ENCODE data around the gene KMT2E. TPM values are rescaled to one million over a fixed set of nuclear protein-coding genes. Genes with fewer than 3 reads are reported as not detected.

Gene KMT2E
- total RNA-seq, 3 donors from 2014 or later (not counting 1 experiment from before 2014, with no cell fraction given) = 272 to 353 (median 345) TPM

DNA sequence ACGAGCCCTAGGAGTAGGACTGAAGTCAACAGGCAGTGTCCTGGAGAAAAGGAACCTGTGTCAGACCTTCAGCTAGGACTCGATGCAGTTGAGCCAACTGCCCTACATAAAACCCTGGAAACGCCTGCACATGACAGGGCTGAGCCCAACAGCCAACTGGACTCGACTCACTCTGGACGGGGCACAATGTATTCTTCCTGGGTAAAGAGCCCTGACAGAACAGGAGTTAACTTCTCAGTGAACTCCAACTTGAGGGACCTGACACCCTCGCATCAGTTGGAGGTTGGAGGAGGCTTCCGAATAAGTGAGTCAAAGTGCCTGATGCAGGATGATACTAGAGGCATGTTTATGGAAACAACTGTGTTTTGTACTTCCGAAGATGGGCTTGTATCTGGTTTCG lies 93.5 kb downstream of the KMT2E start:
- H3K27me3 ChIP-seq (ENCODE audit: control insufficient read depth, insufficient read depth, low read length) = no peaks in the 10 kb centered on the region
- Mint-ChIP-seq H3K27ac (peak overlapping the region; percentile 9 to 83), H3K9me3 (no peaks in the 10 kb centered on the region), H3K4me3 (no peak overlapping the region), H3K36me3 (peaks cover 37% of the 10 kb centered on the region), H3K4me1 (peaks cover 6 to 19% of the 10 kb centered on the region in 2 donors), H3K27me3 (ENCODE audit: low read depth in 2 of 2) (no peaks in the 10 kb centered on the region)
- H3K4me3 ChIP-seq (ENCODE audit: low read length) = no peak overlapping the region
- 97% methylated on average over 9 of the region's 9 CpGs for WGBS (ENCODE audit: insufficient coverage)
- H3K9me3 ChIP-seq (ENCODE audit: control insufficient read depth, insufficient read depth, low read length) = no peaks in the 10 kb centered on the region
- intact Hi-C loops (cut with micrococcal nuclease) = no loop called here
- DNase-seq = no peak
- no peak overlapping the region for H3K27ac ChIP-seq (ENCODE audit: low read length)
- H3K4me1 ChIP-seq (ENCODE audit: control insufficient read depth, insufficient read depth, low read length) = no peaks in the 10 kb centered on the region
- ATAC-seq = no peak
- H3K36me3 ChIP-seq (ENCODE audit: control insufficient read depth, insufficient read depth, low read length) = peaks cover 94% of the 10 kb centered on the region
- no peak for TF ChIP-seq CTCF (IDR thresholded peaks at IDR 0.05)

DNA sequence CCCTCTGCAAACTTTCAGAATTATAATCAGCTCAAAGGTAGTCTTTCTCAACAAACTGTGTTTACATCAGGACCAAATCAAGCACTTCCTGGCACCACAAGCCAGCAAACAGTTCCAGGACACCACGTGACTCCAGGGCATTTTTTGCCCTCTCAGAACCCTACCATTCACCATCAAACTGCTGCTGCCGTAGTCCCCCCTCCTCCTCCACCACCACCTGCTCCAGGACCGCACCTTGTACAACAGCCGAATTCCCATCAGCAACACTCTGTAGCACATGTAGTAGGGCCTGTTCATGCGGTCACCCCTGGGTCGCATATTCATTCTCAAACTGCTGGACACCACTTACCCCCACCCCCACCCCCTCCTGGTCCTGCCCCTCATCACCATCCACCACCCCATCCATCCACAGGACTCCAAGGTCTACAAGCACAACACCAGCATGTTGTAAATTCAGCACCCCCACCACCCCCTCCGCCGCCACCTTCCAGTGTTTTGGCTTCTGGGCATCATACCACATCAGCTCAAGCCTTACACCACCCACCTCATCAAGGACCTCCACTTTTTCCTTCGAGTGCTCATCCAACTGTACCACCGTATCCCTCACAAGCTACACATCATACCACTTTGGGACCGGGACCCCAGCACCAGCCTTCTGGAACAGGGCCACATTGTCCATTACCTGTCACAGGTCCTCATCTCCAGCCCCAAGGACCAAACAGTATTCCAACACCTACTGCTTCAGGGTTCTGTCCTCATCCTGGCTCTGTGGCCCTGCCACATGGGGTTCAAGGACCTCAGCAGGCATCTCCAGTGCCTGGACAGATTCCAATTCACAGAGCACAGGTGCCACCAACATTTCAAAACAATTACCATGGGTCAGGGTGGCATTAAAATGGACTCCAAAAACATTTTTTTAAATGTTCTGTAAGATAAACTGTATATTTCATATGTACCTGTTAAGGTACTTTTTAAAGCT lies 98.7 kb downstream of the KMT2E start:
- Histone ChIP-seq H3K27ac (ENCODE audit: low read length) (no peak overlapping the region), H3K27me3 (ENCODE audit: control insufficient read depth, insufficient read depth, low read length) (no peaks in the 10 kb centered on the region), H3K4me1 (ENCODE audit: control insufficient read depth, insufficient read depth, low read length) (no peaks in the 10 kb centered on the region), H3K36me3 (ENCODE audit: control insufficient read depth, insufficient read depth, low read length) (peaks cover 85% of the 10 kb centered on the region), H3K9me3 (ENCODE audit: control insufficient read depth, insufficient read depth, low read length) (no peaks in the 10 kb centered on the region), H3K4me3 (ENCODE audit: low read length) (no peak overlapping the region)
- 94% methylated on average over 11 of the region's 11 CpGs for WGBS (ENCODE audit: insufficient coverage)
- H3K9me3 Mint-ChIP-seq = no peaks in the 10 kb centered on the region
- H3K4me3 Mint-ChIP-seq = no peak overlapping the region
- no peak for ATAC-seq
- no peak for TF ChIP-seq CTCF (IDR thresholded peaks at IDR 0.05)
- DNase-seq = no peak
- peaks cover 14 to 18% of the 10 kb centered on the region in 2 donors for H3K4me1 Mint-ChIP-seq
- no peaks in the 10 kb centered on the region for H3K27me3 Mint-ChIP-seq (ENCODE audit: low read depth in 2 of 2)
- H3K36me3 Mint-ChIP-seq = peaks cover 32% of the 10 kb centered on the region
- intact Hi-C loops (cut with micrococcal nuclease) = no loop called here
- peak overlapping the region; percentile 69 to 71 for H3K27ac Mint-ChIP-seq

- H3K27me3 Mint-ChIP-seq (ENCODE audit: low read depth in 2 of 2) = no peaks in the 10 kb centered on the region
- H3K4me3 ChIP-seq (ENCODE audit: low read length) = no peak overlapping the region
- TF ChIP-seq CTCF (IDR thresholded peaks at IDR 0.05) = no peak
- H3K36me3 ChIP-seq (ENCODE audit: control insufficient read depth, insufficient read depth, low read length) = peaks cover 60% of the 10 kb centered on the region
- peaks cover 6% of the 10 kb centered on the region for H3K4me1 ChIP-seq (ENCODE audit: control insufficient read depth, insufficient read depth, low read length)
- peaks cover 7 to 32% of the 10 kb centered on the region in 2 donors for H3K4me1 Mint-ChIP-seq
- no peak overlapping the region for H3K27ac ChIP-seq (ENCODE audit: low read length)
- 65% methylated on average over 7 of the region's 9 CpGs for WGBS (ENCODE audit: insufficient coverage)
- H3K4me3 Mint-ChIP-seq = no peak overlapping the region
- DNase-seq (no peak), ATAC-seq (no peak)
- no peaks in the 10 kb centered on the region for H3K27me3 ChIP-seq (ENCODE audit: control insufficient read depth, insufficient read depth, low read length)
- H3K9me3 ChIP-seq (ENCODE audit: control insufficient read depth, insufficient read depth, low read length) = no peaks in the 10 kb centered on the region
- H3K36me3 Mint-ChIP-seq = no peaks in the 10 kb centered on the region
- peak overlapping the region; percentile 67 to 80 for H3K27ac Mint-ChIP-seq
- intact Hi-C loops (cut with micrococcal nuclease) = no loop called here
- H3K9me3 Mint-ChIP-seq = no peaks in the 10 kb centered on the region
Measured at GRCh38 chr7:105118612-105119600, 104.9 kb downstream of the KMT2E start.
